ENCODE results near the gene SSH3.

SSH3 gene

GRCh38 chr11:67303132-67303834 lies at the start of gene SSH3:
Gene SSH3, plus strand, starts transcription at chr11:67303530. Its CDS starts 96 bp downstream, at chr11:67303626.
- DNase-seq = peak; percentile 86

- DNase-seq = peak; percentile 88
These were observed 49.3 kb upstream of the SSH3 start for GRCh38 chr11:67253872-67254624.

GRCh38 chr11:67254798-67255197 lies 48.5 kb upstream of the SSH3 start:
- DNase-seq = peak; percentile 69

- DNase-seq = no peak
These were observed 48.0 kb upstream of the SSH3 start for GRCh38 chr11:67255353-67255752.

- DNase-seq = no peak
These were observed 47.5 kb upstream of the SSH3 start for GRCh38 chr11:67255864-67256263.

GRCh38 chr11:67256477-67257135 lies 46.7 kb upstream of the SSH3 start:
- no peak for DNase-seq

GRCh38 chr11:67260406-67260805 lies 42.9 kb upstream of the SSH3 start:
- no peak for DNase-seq

- peak; percentile 66 for DNase-seq
These were observed 42.3 kb upstream of the SSH3 start for GRCh38 chr11:67260885-67261639.

- no peak for DNase-seq
These were observed 41.7 kb upstream of the SSH3 start for GRCh38 chr11:67261640-67261945.

- no peak for DNase-seq
These were observed 41.2 kb upstream of the SSH3 start for GRCh38 chr11:67261946-67262681.

GRCh38 chr11:67262731-67263675 lies 40.3 kb upstream of the SSH3 start:
- DNase-seq = peak; percentile 94

- DNase-seq = no peak
These were observed 39.1 kb upstream of the SSH3 start for GRCh38 chr11:67264260-67264659.

GRCh38 chr11:67264877-67265632 lies 38.3 kb upstream of the SSH3 start:
- no peak for DNase-seq

- DNase-seq = peak; percentile 75
These were observed 37.5 kb upstream of the SSH3 start for GRCh38 chr11:67265633-67266448.

- DNase-seq = peak; percentile 72
These were observed 36.7 kb upstream of the SSH3 start, which contains the start of gene GRK2 for GRCh38 chr11:67266449-67267187. Gene GRK2, plus strand, starts transcription at chr11:67266473. Its CDS starts 227 bp downstream, at chr11:67266700.

- DNase-seq = peak; percentile 57
These were observed 35.9 kb upstream of the SSH3 start for GRCh38 chr11:67267188-67268080.

GRCh38 chr11:67268081-67268961 lies 35.0 kb upstream of the SSH3 start:
- DNase-seq = peak; percentile 82
